GM13976 (cell line): ENCODE measurements around the gene SLC6A11.

Source experiments
- DNase-seq: peaks from one replicate; pipeline ENCODE4 v3.0.0; 2012; ENCODE audit warnings: low spot score
- in situ Hi-C: fragments of 300-500 bp; cut with MboI; formaldehyde crosslinking; loops from one replicate; pipeline ENCODE4 v1.12.0; 2022; ENCODE audit warnings: low sequenced_read_pairs, mixed read lengths, inconsistent platforms; ENCODE audit not compliant: unreplicated experiment
- TF ChIP-seq, protein P1 (sequence below): IDR thresholded peaks from 2 replicates; pipeline ENCODE4 v1.5.1; 2012; ENCODE audit warnings: borderline replicate concordance, mild to moderate bottlenecking; ENCODE audit not compliant: insufficient read depth; ENCODE audit errors: extremely low read depth, missing control alignments, control extremely low read depth

The SLC6A11 gene

DNA sequence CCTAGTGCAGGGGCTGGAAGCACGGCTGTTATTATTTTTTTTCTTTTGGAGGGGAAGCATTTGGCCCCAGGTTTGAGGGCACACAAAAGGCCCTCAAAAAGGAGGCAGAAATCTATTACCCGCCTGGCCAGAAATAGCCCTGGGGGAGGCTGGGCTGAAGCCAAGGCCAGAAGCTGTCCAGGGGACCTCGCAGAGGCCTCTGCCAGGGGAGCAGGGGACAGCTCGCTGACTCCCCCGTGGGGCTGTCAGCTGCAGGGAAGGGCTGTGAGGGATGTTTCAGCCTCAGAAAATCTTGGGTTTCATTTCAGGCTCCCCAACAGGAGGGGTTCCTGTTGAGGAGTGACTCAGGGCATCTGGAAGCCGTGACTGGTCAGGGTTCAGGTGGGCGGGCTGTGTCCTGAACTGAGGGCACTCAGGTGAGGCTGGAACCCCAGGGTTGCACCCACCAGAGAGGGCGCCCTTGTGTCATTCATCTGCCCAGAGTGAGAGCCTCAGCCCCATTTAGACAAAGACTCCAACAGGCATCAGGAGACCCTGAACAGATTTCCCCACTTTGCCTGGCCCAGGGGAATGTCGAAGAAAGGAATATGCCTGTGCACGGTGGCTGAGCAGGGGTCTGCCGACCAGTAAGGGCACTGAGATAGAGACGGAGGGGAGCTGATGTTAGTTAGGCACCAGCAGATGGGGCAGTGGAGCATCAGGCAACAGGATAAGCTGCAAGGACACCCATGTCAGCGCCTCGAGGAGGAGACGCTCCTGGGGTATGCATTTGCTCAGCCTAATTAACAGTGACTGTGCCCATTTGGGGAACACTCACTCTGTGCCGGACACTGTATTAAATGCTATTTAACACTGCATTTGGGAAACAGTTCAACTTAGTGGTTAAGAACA is 43.5 kb upstream of the SLC6A11 start:
- no peak for DNase-seq
- in situ Hi-C loops, result no loop called here
- TF ChIP-seq, protein P1, sequence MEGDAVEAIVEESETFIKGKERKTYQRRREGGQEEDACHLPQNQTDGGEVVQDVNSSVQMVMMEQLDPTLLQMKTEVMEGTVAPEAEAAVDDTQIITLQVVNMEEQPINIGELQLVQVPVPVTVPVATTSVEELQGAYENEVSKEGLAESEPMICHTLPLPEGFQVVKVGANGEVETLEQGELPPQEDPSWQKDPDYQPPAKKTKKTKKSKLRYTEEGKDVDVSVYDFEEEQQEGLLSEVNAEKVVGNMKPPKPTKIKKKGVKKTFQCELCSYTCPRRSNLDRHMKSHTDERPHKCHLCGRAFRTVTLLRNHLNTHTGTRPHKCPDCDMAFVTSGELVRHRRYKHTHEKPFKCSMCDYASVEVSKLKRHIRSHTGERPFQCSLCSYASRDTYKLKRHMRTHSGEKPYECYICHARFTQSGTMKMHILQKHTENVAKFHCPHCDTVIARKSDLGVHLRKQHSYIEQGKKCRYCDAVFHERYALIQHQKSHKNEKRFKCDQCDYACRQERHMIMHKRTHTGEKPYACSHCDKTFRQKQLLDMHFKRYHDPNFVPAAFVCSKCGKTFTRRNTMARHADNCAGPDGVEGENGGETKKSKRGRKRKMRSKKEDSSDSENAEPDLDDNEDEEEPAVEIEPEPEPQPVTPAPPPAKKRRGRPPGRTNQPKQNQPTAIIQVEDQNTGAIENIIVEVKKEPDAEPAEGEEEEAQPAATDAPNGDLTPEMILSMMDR, result no peak

DNA sequence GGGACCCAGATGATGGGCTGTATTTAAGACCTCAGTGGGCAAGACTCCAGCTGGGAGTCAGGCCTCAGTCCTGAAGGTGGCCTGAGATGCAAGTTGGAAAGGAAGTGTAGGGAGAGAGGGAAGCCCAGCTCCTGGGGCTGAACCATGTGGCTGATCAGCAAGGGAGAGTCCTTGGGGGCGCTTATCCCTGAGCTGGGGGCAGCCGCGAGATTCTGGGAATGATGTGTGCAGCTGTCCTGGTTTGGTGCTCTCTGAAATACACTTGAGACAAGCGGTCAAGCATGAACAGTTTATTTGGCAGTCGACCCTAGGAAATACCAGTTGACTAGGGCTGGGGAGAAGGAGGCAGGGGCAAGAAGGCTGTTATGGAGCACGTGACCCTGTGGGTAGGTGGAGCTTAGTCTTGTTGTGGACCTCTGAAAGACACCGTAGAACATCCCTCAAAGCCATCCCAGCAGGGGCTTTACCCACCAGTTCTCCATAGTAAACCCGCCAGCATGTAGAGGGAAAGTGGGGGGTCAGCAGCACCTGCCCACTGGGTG is 41.8 kb upstream of the SLC6A11 start:
- TF ChIP-seq, protein P1, result no peak
- in situ Hi-C loops, result no loop called here
- no peak for DNase-seq

DNA sequence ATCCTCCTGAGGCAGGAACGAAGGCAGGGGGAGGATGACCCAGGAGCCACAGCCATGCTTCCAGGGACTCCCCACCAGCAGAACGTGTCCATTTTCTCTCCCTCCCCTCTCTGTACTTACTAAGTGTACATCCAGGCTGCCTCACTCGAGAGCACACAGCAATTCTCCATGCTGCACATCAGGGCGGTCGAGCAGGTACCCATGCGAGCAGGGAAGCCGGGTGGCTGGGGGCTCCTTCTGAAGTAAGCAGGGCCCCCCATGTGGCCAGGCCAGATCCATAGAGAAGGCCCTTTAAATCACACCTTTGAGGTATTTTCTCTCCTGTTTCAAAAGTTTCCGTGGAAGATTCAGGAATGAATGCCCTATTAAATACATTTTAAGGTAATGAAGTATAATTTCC is 41.2 kb upstream of the SLC6A11 start:
- DNase-seq, result no peak
- TF ChIP-seq, protein P1, result no peak
- in situ Hi-C loops, result no loop called here

DNA sequence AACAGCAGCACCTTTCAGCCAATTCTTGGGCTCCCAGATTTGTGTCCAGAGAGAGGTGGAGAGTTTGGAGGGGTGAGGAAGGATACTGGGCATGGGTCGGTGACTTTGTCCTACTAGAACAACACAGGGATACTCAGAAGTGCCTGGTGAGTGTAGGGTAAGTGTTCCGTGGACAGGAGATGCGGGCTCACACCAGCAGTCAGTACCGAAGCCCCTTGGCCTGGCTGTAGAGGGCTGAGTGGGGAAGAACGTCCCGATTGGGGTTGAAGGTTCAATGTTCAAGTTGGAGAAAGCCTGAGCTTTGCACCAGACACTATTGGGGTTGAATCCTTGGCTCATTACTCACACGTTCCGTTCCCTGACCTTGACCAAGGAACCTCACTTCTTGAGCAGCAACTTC is 40.8 kb upstream of the SLC6A11 start:
- DNase-seq, result no peak
- in situ Hi-C loops, result no loop called here
- TF ChIP-seq, protein P1, result no peak

DNA sequence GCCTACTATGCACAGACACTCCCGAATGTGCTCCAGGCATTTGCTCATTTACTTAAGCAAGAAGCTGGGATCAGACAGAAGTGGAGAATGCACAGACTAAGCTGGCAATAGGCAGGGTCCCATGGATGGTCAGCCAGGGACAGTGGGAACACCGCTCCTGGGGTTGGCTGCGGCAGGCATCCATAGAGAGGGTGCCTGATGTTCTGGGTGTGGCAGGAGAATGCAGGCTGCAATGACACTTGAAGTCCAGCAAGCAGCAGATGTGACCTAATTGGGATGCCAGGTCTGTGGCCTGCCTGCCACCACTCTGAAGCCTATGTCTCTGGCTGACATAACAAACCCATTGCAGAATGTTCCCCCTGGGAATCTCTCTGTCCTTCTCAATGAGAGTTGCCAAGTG is 40.2 kb upstream of the SLC6A11 start:
- in situ Hi-C loops, result no loop called here
- TF ChIP-seq, protein P1, result no peak
- DNase-seq, result no peak

DNA sequence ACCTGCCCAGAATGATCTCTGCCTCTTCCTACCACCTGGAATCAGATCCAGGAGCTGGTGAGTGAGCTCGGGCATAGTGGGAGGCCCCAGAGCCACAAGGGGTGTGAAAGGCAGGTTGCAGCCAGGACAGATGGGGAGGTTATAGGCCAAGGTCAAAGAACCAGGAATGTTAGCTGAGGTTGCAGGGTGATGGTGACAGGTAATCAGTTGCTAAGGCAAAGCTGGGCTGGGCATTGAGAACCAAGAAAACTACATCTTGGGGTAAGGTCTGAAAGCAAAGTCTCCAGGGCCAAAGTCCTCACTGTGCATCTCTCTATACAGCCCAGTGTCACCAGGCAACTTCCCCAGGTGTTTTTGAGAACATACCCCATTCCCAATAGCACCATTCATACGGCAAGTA is 38.4 kb upstream of the SLC6A11 start:
- TF ChIP-seq, protein P1, result no peak
- in situ Hi-C loops, result no loop called here
- DNase-seq, result no peak
